Uterus (tissue), 2 donors: ENCODE results near the gene SERPINB10.

ENCODE experiments used
- POLR2A ChIP-seq, 2 donors: fragments of 450-650 bp; IDR thresholded peaks; one replicate each; pipeline ENCODE4 v1.6.1; 2016; ENCODE audit warnings: antibody characterized with exemption in 2 of 2, mild to moderate bottlenecking in 1 of 2, moderate library complexity in 1 of 2
- TF ChIP-seq, protein P1 (sequence below), 4 experiments: fragments of 200-600 bp in 2 of 4; fragments of 450-650 bp in 2 of 4; sonication (generic) in 2 of 4; IDR thresholded peaks; one replicate each; pipeline ENCODE4 v1.5.1; 2016 to 2019; ENCODE audit warnings: antibody characterized with exemption in 4 of 4, mild to moderate bottlenecking in 2 of 4, moderate library complexity in 1 of 4

GRCh38 chr18:63974991-63975390, 67.2 kb downstream of the SERPINB10 start:
- TF ChIP-seq, protein P1, sequence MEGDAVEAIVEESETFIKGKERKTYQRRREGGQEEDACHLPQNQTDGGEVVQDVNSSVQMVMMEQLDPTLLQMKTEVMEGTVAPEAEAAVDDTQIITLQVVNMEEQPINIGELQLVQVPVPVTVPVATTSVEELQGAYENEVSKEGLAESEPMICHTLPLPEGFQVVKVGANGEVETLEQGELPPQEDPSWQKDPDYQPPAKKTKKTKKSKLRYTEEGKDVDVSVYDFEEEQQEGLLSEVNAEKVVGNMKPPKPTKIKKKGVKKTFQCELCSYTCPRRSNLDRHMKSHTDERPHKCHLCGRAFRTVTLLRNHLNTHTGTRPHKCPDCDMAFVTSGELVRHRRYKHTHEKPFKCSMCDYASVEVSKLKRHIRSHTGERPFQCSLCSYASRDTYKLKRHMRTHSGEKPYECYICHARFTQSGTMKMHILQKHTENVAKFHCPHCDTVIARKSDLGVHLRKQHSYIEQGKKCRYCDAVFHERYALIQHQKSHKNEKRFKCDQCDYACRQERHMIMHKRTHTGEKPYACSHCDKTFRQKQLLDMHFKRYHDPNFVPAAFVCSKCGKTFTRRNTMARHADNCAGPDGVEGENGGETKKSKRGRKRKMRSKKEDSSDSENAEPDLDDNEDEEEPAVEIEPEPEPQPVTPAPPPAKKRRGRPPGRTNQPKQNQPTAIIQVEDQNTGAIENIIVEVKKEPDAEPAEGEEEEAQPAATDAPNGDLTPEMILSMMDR (IDR thresholded peaks at IDR 0.05) = no peak
- no peak for TF ChIP-seq POLR2A (IDR thresholded peaks at IDR 0.05)
